IPS-15b (cell line): Measurements from ENCODE around the gene WDR3.

Experiments used
- H3K27me3 ChIP-seq: one replicate; pipeline ENCODE4 v1.6.1; 2013; ENCODE audit warnings: low read length; ENCODE audit not compliant: control insufficient read depth, insufficient read depth
- H3K36me3 ChIP-seq: one replicate; pipeline ENCODE4 v1.6.1; 2013; ENCODE audit warnings: low read length; ENCODE audit not compliant: control insufficient read depth, insufficient read depth
- H3K4me1 ChIP-seq: one replicate; pipeline ENCODE4 v1.6.1; 2013; ENCODE audit warnings: mild to moderate bottlenecking, low read length; ENCODE audit not compliant: control insufficient read depth, insufficient read depth
- H3K4me3 ChIP-seq: one replicate; pipeline ENCODE4 v1.5.1; 2013; ENCODE audit warnings: low read depth, low read length
- H3K9ac ChIP-seq: one replicate; pipeline ENCODE4 v1.6.1; 2013; ENCODE audit warnings: low read depth, mild to moderate bottlenecking, low read length
- H3K9me3 ChIP-seq: one replicate; pipeline ENCODE4 v1.6.1; 2013; ENCODE audit warnings: mild to moderate bottlenecking, low read length; ENCODE audit not compliant: control insufficient read depth, insufficient read depth

WDR3 gene

GRCh38 chr1:117959364-117959763 is 29.8 kb downstream of the WDR3 start:
- Histone ChIP-seq H3K9me3 (no peaks in the 10 kb centered on the region), H3K4me1 (no peaks in the 10 kb centered on the region), H3K27me3 (no peaks in the 10 kb centered on the region), H3K36me3 (peaks cover 13% of the 10 kb centered on the region), H3K4me3 (no peak overlapping the region), H3K9ac (no peak overlapping the region)

- Histone ChIP-seq H3K4me1 (no peaks in the 10 kb centered on the region), H3K9me3 (no peaks in the 10 kb centered on the region), H3K36me3 (no peaks in the 10 kb centered on the region), H3K9ac (no peak overlapping the region), H3K4me3 (no peak overlapping the region), H3K27me3 (no peaks in the 10 kb centered on the region)
Observed at GRCh38 chr1:117964290-117965038, 34.9 kb downstream of the WDR3 start.

- Histone ChIP-seq H3K4me1 (no peaks in the 10 kb centered on the region), H3K36me3 (no peaks in the 10 kb centered on the region), H3K27me3 (no peaks in the 10 kb centered on the region), H3K9me3 (no peaks in the 10 kb centered on the region), H3K4me3 (no peak overlapping the region), H3K9ac (no peak overlapping the region)
Observed at GRCh38 chr1:117967477-117967876, 37.9 kb downstream of the WDR3 start.

GRCh38 chr1:117967881-117968280 is 38.3 kb downstream of the WDR3 start:
- Histone ChIP-seq H3K4me3 (no peak overlapping the region), H3K27me3 (no peaks in the 10 kb centered on the region), H3K9me3 (no peaks in the 10 kb centered on the region), H3K36me3 (no peaks in the 10 kb centered on the region), H3K9ac (no peak overlapping the region), H3K4me1 (no peaks in the 10 kb centered on the region)

- Histone ChIP-seq H3K9me3 (no peaks in the 10 kb centered on the region), H3K9ac (no peak overlapping the region), H3K4me3 (no peak overlapping the region), H3K27me3 (no peaks in the 10 kb centered on the region), H3K4me1 (no peaks in the 10 kb centered on the region), H3K36me3 (no peaks in the 10 kb centered on the region)
Observed at GRCh38 chr1:117970252-117970651, 40.7 kb downstream of the WDR3 start.

GRCh38 chr1:117971777-117972176 is 42.2 kb downstream of the WDR3 start:
- H3K4me3 ChIP-seq: no peak overlapping the region
- H3K9ac ChIP-seq: no peak overlapping the region
- H3K36me3 ChIP-seq: no peaks in the 10 kb centered on the region
- H3K9me3 ChIP-seq: no peaks in the 10 kb centered on the region
- no peaks in the 10 kb centered on the region for H3K4me1 ChIP-seq
- H3K27me3 ChIP-seq: no peaks in the 10 kb centered on the region

GRCh38 chr1:117976381-117976780 is 46.8 kb downstream of the WDR3 start:
- Histone ChIP-seq H3K4me3 (no peak overlapping the region), H3K9ac (no peak overlapping the region), H3K9me3 (no peaks in the 10 kb centered on the region), H3K36me3 (no peaks in the 10 kb centered on the region), H3K27me3 (no peaks in the 10 kb centered on the region), H3K4me1 (no peaks in the 10 kb centered on the region)

- no peaks in the 10 kb centered on the region for H3K36me3 ChIP-seq
- H3K9me3 ChIP-seq: no peaks in the 10 kb centered on the region
- H3K4me1 ChIP-seq: no peaks in the 10 kb centered on the region
- no peak overlapping the region for H3K9ac ChIP-seq
- no peaks in the 10 kb centered on the region for H3K27me3 ChIP-seq
- H3K4me3 ChIP-seq: no peak overlapping the region
Observed at GRCh38 chr1:117981455-117982192, 52.1 kb downstream of the WDR3 start.

GRCh38 chr1:117985239-117985638 is 55.7 kb downstream of the WDR3 start:
- H3K9ac ChIP-seq: no peak overlapping the region
- H3K9me3 ChIP-seq: no peaks in the 10 kb centered on the region
- H3K27me3 ChIP-seq: no peaks in the 10 kb centered on the region
- H3K36me3 ChIP-seq: no peaks in the 10 kb centered on the region
- H3K4me3 ChIP-seq: no peak overlapping the region
- H3K4me1 ChIP-seq: no peaks in the 10 kb centered on the region

GRCh38 chr1:117985973-117986372 is 56.4 kb downstream of the WDR3 start:
- Histone ChIP-seq H3K36me3 (no peaks in the 10 kb centered on the region), H3K27me3 (no peaks in the 10 kb centered on the region), H3K4me3 (no peak overlapping the region), H3K4me1 (no peaks in the 10 kb centered on the region), H3K9me3 (no peaks in the 10 kb centered on the region), H3K9ac (no peak overlapping the region)

- Histone ChIP-seq H3K4me1 (no peaks in the 10 kb centered on the region), H3K27me3 (no peaks in the 10 kb centered on the region), H3K36me3 (no peaks in the 10 kb centered on the region), H3K9ac (no peak overlapping the region), H3K4me3 (no peak overlapping the region), H3K9me3 (no peaks in the 10 kb centered on the region)
Observed at GRCh38 chr1:118004312-118004711, 74.8 kb downstream of the WDR3 start.

GRCh38 chr1:118007391-118007790 is 77.9 kb downstream of the WDR3 start:
- Histone ChIP-seq H3K27me3 (no peaks in the 10 kb centered on the region), H3K4me1 (no peaks in the 10 kb centered on the region), H3K4me3 (no peak overlapping the region), H3K9me3 (no peaks in the 10 kb centered on the region), H3K9ac (no peak overlapping the region), H3K36me3 (no peaks in the 10 kb centered on the region)
